A549 (cell line): ENCODE measurements around the gene NEGR1.

Source experiments
- ESRRA ChIP-seq: fragments of 150-350 bp; IDR thresholded peaks from 2 replicates; pipeline ENCODE4 v1.6.1; 2014; ENCODE audit warnings: mild to moderate bottlenecking, low read length, borderline replicate concordance
- TF ChIP-seq, protein P1 (sequence below): IDR thresholded peaks from 2 replicates; pipeline ENCODE4 v1.6.1; 2012

DNA sequence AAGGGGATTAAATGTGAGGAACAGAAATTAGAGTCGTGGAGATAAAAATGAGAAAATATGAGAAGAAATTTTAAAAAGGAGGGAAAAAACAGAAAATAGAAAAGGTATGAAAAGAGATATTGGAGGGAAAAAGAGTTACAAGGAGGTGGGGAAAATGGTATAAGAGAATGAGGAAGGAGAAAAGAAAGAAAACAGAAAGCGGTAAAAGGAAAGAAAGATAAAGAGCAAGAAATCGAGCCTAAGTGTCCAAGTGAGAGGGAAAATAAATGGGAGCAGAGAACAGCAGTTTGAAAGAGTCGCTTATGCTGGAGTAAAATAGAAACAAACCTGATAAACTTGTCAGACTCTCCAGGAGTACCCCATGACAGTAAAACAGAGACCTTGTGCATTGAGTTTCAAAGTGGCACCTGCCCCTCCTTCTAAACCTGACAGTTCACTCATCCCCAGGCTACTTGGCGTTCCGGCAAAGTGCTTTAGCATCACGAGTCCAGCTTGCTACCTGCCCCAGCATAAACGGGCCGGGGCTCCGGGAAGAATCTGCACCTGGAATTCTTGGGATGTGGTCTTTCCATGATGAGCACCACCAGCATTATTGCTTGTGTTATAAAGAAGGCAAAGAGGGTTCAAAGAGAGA lies 585 bp downstream of the NEGR1 start:
- TF ChIP-seq, protein P1, sequence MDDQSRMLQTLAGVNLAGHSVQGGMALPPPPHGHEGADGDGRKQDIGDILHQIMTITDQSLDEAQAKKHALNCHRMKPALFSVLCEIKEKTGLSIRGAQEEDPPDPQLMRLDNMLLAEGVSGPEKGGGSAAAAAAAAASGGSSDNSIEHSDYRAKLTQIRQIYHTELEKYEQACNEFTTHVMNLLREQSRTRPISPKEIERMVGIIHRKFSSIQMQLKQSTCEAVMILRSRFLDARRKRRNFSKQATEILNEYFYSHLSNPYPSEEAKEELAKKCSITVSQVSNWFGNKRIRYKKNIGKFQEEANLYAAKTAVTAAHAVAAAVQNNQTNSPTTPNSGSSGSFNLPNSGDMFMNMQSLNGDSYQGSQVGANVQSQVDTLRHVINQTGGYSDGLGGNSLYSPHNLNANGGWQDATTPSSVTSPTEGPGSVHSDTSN = no peak
- no peak for TF ChIP-seq ESRRA
